HG02973 (cell line): ENCODE data around the gene DNAH7.
"Not testable (repeated sequence)": the region's sequence is repeated elsewhere in the genome, so short reads cannot be mapped to it uniquely, and the experiment has no call there.

ENCODE experiments used
- ATAC-seq: cut with Tn5 transposase; IDR thresholded peaks from one replicate; pipeline ENCODE4 v1.9.1; 2021; ENCODE audit warnings: moderate library complexity; ENCODE audit not compliant: unreplicated experiment

The DNAH7 gene

GRCh38 chr2:195734931-195735330, 333.7 kb downstream of the DNAH7 start:
- no peak for ATAC-seq

DNA sequence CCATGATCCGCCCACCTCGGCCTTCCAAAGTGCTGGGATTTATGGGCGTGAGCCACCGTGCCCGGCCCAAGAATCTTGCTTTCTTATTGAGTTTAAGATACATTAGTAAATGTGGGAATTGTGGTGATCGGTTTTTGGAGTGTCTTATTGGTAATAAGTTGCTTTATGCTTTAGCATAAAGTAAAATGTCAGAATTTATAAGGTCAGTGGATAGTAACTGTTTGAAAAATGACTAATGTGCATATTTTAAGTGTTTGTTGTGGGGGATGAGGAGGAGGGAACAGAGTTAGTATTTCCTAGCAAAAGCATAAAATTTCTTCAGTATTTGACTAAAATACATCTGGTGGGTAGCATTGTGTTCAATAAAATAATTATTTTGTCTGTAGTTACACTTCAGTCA, 334.2 kb downstream of the DNAH7 start:
- no peak for ATAC-seq

DNA sequence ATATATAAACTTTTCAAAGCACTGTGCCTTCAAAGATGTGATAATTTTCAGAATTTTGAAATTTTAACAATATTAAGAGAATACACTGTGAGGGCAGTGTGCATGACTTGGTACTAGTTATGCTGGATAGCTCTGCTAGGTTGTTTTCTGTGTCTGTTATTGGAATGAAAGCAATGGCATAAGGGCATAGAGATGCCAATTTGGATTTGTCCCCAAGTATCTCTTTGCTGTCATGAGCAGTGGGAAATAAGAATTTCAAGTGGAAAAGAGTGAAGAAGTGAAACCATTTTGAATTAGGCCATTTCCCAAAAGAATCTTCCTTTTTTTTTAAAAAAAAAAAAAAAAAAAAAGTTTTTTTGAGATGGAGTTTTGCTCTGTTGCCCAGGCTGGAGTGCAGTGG, 334.8 kb downstream of the DNAH7 start:
- ATAC-seq: no peak

DNA sequence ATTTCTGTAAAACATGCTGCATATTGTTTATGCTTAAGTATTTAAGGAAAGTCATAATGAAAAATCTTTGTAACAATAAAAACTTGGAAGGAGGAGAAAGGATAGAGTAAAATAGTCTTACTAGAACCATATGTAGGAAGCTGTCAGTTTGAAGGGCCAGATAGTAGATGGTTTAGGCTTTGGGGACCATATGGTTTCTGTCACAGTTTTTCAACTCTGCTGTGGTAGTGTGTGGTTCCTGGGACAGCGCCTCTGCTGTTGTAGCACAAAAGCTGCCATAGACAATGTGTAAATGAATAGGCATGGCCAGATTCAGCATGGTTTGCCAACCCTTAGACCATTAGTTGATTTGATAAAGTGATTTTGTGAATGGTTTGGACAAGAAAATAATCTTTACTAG, 336.1 kb downstream of the DNAH7 start:
- no peak for ATAC-seq

GRCh38 chr2:195730912-195731311, 337.7 kb downstream of the DNAH7 start:
- no peak for ATAC-seq

- no peak for ATAC-seq
Observed at GRCh38 chr2:195727106-195727505, 341.5 kb downstream of the DNAH7 start.

DNA sequence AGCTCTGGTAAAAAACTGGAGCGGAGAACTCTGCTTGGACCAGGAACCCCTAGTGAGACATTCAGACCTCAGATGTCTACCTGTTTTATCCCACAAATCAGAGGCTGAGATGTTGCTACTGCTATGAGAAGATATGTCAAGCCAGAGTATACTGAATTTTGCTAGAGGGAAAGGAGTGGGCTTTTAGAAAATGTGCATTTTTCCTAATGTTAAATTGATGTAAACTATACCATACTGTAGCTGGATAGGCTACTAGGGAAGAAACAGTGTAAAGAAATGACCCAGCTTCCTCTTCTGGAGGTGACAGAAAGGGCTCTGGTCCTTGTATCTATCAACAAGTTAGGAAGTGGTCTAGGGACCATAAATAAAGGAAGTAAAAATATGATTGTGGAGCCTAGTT, 346.6 kb downstream of the DNAH7 start:
- no peak for ATAC-seq

DNA sequence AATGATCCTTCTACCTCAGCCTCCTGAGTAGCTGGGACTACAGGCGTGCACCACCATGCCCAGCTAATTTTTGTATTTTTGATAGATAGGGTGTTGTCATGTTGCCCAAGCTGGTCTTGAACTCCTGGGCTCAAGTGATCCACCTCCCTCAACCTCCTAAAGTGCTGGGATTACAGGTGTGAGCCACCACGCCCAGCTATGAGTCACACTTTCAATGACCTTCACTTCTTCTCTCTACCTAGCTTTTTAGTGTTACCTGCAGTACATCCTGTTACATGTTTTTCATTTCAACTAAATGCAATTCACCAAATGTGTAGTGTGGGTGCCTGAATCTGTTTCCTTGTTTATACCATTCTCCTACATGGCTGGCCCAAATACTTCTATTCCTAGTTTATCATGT, 347.6 kb downstream of the DNAH7 start:
- ATAC-seq: no peak

DNA sequence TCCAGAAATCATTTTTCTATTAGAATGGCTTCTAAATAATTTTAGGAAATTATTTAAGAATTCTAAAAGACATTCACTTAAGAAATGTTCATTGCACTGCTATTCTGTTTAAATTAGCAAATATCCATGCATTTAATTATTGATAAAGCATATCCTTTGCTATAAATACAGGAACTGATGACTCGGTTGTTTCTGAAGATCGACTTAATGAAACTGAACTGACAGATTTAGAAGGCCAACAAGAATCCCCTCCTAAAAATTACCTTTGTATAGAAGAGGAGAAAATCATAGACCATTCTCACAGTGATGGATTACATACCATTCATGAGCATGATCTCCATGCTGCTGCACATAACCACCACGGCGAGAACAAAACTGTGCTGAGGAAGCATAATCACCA, 352.2 kb downstream of the DNAH7 start:
- no peak for ATAC-seq

DNA sequence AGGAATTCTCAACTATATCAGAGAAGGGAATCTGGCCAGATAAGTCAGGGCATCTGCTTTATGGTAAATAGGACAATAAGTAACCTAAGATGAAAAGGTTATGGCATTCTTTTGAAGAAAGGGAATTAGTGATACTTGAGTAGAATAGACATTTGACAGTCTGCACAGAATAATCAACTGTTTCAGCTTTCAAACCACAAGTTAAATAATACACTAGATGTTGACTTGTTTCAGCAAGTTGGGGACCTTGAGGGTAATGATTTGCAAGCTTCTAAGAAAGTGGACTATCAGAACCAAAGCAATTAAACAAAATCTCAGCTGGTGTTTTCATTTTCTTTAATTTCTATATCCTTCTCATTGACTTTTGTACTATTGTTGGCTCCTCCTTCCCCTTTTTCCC, 357.2 kb downstream of the DNAH7 start:
- ATAC-seq: peak; percentile 67

- ATAC-seq: no peak
Observed at GRCh38 chr2:195709901-195710806, 358.5 kb downstream of the DNAH7 start.

GRCh38 chr2:195706161-195706900, 362.3 kb downstream of the DNAH7 start:
- no peak for ATAC-seq

DNA sequence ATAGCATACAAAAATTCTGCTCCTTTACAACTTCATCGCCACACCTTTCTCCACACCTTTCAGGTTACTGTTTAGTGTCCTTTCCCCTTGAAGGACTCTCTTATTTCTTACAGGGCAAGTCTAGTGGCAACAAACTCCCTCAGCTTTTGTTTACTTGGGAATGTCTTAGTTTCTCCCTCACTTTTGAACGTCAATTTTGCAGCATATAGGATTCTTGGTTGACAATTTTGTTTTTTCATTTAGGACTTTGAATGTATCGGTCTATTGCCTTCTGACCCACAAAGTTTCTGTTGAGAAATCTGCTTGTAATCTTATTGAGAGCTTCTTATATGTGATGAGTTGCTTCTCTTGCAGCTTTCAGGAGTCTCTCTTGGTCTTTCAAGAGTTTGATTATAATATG, 368.2 kb downstream of the DNAH7 start:
- ATAC-seq: no peak

DNA sequence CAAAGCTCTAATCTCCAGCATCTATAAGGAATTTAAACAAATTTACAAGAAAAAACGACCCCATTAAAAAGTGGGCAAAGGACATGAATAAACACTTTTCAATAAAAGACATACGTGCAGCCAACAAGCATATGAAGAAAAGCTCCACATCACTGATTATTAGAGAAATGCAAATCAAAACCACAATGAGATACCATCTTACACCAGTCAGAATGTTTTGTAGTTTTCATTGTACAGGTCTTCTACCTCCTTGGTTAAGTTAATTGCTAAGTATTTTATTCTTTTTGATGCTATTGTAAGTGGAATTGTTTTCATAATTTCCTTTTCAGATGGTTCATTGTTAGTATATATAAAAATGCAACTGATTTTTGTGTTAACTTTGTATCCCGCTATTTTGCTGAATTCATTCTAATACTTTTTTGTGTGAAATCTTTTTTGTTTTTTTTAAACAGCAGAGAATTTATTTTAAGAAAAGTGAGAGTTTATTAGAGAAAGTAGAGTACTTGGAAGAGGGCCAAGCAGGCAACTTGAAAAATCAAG, 370.9 kb downstream of the DNAH7 start:
- no peak for ATAC-seq

DNA sequence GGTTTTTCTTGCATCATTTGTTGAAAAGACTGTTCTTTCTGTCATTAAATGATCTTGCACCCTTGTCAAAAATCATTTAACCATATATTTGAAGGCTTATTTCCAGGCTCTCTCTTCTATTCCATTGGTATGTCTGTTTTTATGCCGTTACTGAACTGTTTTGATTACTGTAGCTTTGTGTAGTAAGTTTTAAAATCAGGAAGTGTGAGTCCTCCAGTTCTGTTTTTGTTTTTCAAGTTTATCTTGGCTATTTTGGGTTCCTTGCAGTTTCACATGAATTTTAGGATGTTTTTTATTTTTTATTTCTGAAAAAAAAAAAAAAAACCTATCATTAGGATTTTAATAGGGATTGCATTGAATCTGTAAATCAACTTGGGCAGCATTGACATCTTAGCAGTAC, 372.6 kb downstream of the DNAH7 start:
- ATAC-seq: no peak

GRCh38 chr2:195695002-195695631, 373.5 kb downstream of the DNAH7 start:
- no peak for ATAC-seq

DNA sequence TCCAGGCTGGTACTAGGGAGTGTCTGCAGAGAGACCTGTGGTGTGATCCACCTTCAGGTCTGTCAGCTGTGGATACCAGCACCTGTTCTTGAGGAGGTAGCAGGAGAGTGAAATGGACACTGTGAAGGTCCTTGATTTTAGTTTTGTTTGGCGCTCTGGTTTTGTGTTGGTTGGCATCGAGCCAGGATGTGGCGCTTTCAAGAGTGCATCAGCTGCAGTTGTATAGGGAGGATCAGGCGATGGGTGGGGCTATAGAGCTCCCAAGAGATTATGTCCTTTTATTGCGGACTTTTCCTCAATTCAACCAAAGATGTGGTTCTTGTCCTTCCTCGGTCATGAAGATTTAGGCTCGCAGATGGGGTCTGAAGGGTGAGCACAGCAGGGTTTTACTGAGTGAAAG, 374.1 kb downstream of the DNAH7 start:
- ATAC-seq: no peak

DNA sequence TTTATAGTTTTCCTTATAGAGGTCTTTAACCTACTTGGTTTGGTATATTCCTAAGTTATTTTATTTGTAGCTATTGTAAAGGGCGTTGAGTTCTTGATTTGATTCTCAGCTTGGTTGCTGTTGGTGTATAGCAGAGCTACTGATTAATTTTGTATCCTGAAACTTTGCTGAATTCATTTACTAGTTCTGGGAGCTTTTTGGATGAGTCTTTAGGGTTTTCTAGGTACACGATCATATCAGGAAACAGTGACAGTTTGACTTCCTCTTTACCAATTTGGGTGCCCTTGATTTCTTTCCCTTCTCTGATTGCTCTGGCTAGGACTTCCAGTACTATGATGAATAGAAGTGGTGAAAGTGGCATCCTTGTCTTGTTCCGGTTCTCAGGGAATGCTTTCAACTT, 376.1 kb downstream of the DNAH7 start:
- ATAC-seq: not testable (repeated sequence)
